GM12865 (cell line): Measurements from ENCODE around the gene SSBP4.

Experiments used
- DNase-seq: peaks from one replicate; pipeline ENCODE4 v3.0.0; 2010; ENCODE audit warnings: low read depth
- H3K4me3 ChIP-seq: 2 replicates; pipeline ENCODE4 v1.5.1; 2011; ENCODE audit warnings: mild to moderate bottlenecking, low read depth, low read length, control low read depth
- TF ChIP-seq, protein P1 (sequence below): IDR thresholded peaks from 2 replicates; pipeline ENCODE4 v1.5.1; 2011; ENCODE audit warnings: low read length, control low read depth, low read depth, inconsistent platforms; ENCODE audit not compliant: insufficient read depth; ENCODE audit errors: missing control alignments

SSBP4 gene

DNA sequence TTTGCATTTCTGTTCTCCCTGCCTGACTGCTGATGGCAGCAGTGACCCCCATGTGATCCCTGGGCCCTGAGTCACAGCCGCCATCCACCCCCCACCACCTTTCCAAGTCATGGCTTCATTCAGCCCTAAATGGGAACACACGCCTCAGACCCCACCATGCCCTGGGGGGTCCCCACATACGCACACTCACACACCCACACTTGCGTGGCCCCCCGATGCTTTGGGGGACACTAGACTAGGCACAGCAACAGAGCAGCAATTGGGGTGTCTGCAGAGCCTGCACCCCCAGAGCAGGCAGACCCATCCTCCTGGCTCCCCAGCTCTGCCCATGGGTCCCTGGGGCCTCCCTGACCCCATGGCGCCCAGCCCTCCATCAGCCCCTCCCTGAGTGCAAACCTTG lies 24.2 kb downstream of the SSBP4 start:
- TF ChIP-seq, protein P1, sequence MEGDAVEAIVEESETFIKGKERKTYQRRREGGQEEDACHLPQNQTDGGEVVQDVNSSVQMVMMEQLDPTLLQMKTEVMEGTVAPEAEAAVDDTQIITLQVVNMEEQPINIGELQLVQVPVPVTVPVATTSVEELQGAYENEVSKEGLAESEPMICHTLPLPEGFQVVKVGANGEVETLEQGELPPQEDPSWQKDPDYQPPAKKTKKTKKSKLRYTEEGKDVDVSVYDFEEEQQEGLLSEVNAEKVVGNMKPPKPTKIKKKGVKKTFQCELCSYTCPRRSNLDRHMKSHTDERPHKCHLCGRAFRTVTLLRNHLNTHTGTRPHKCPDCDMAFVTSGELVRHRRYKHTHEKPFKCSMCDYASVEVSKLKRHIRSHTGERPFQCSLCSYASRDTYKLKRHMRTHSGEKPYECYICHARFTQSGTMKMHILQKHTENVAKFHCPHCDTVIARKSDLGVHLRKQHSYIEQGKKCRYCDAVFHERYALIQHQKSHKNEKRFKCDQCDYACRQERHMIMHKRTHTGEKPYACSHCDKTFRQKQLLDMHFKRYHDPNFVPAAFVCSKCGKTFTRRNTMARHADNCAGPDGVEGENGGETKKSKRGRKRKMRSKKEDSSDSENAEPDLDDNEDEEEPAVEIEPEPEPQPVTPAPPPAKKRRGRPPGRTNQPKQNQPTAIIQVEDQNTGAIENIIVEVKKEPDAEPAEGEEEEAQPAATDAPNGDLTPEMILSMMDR: no peak
- H3K4me3 ChIP-seq: no peak overlapping the region
- no peak for DNase-seq

DNA sequence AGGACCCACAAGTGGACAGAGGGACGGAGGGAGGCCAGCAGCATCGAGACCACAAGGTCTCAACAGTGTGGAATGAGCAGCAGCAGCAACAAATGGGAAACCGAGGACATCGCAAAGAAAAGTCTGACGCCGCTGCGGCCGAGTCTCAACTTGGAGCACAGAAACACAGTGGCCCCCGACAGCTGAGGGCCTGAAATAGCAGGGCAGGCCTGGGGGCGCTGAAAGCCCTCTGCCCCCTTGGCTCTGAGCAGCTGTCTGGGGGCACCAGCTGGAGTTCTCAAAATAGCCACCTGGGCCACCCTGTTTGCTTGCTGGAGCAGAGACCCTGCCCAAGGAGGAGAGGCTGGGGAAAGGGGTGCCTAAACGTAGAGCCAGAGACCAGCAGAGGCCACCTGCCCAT lies 24.6 kb downstream of the SSBP4 start:
- DNase-seq: no peak
- TF ChIP-seq, protein P1: no peak
- H3K4me3 ChIP-seq: no peak overlapping the region

DNA sequence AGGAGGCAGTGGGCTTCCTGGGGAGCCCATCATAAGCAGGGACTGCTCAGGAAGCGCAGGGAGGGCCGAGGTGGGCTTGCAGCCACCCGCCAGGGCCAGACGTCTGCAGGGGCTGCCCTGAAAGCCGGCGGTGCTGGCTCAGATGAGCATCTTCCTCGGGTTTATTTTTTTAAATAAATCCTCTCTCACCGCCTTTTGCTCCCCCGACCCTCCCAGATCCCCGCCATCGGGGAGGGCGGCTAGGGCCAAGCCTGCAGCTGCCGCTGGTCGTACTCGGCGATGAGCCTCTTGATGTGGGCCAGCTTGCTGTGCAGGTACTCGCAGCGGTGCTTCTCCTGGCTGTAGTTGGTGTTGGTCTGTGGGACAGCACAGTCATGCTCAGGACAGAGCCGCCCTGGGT lies 25.3 kb downstream of the SSBP4 start:
- no peak for DNase-seq
- no peak overlapping the region for H3K4me3 ChIP-seq
- TF ChIP-seq, protein P1: no peak

DNA sequence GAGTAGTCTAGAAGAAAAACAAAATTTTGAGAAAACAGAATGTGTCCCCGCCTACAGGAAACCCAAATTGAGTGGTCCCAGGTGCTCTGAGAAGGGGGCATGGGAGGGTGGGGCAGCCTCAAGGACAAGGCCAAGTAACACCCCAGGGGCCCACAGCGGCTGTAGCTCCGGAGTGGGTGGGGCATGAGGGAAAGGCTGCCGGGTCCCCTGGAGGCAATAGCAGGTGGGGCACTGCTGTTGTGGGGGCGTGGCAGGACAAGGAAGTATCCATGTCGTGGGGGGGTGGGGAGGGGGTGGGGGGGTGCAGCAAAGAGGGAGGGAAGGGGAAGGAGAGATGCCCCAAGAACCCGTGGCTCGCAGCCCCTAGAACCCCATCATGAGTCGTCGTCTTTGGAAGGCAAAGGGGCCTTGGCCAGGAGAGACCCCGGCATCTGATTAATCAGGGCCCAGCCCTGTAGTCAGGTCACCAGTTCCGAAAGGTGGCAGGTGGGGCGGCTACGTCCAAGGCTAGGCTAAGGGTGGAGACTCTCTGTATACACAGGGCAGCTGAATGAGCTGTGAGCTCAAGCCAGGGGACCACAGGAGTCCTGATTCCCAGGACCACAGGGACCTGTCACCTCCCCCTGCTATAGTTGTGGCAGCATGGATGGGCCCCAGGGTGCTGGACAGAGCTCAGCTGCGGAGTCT lies 26.2 kb downstream of the SSBP4 start:
- TF ChIP-seq, protein P1: no peak
- no peak for DNase-seq
- H3K4me3 ChIP-seq: no peak overlapping the region

DNA sequence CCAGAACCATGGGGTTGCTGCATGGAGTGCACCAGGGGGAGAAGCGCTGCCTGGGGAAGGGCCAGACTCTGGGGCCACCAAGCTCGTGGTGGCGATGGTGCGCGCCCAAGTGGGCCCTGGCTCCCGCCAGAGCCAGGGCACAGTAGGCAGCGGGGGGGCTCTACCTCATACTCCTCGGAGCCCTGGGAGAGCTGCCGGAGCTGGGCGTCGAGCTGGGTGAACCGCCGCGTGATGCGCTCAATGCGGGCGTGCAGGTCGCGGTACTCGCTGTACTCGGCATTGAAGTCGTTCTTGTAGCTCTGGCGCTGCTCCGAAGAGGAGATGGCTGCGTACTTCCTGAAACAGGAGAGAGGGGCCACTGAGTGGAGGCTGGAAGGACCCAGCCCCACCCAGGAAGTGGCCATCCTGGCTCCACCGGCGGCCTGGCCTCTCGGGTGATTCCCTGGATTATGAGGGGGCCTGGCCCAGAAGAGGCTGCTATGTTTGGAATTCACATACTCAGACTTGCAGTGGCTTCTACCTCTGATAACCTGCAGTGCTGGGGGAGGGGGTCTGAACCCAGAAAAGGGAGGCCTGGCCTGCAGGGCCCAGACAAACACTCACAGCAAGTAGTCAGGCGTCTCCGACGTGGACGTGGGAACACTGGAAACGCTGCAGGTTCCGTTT lies 27.1 kb downstream of the SSBP4 start:
- TF ChIP-seq, protein P1: no peak
- DNase-seq: no peak
- H3K4me3 ChIP-seq: no peak overlapping the region

DNA sequence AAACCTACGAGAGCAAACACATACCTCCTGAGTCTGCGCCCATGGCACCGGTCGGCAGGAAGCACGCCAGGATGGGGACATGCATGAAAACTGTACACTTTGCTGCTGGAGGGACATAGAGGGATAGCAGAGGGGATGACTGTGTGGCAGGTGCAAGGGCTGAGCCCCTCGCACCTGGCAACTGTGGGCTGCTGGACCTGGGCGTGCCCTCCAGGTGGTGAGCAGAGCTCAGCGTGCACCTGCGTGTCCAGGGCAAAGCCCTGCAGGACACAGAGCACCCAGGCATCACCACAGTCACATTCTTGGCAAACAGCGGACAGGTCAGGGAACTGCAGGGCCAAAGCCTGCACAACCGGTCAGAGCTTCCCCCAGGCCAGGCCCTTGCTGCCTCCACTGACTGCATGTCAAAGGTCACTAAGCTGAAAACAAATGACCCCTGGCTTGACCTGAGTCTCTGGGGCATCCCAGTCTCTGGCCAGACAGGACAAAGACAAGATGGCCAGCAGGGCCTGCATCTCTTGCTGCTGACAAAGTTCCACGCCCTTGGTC lies 27.7 kb downstream of the SSBP4 start:
- TF ChIP-seq, protein P1: no peak
- no peak overlapping the region for H3K4me3 ChIP-seq
- DNase-seq: no peak

DNA sequence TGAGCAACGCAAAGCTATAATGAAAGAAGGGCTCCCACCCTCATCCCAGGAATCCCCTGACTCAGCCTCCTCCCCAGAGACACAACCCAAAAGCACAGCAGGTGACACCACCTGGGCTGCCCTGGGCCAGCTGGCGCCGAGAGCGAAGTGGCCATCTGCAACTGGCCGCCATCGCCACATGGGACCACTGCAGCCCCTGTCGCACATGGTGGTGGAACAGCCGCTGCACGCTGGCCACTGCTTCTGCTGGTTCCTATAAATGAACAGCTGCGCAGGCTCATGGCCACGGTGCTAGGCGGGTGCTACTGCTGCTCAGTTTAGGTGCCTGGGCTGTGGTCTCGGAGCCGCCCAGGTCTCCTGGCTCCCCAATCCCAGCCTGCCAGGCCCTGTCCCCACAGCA lies 30.4 kb downstream of the SSBP4 start:
- TF ChIP-seq, protein P1: no peak
- no peak for DNase-seq
- no peak overlapping the region for H3K4me3 ChIP-seq
